ENCODE data around the gene ARL1. TPM values are rescaled to one million over a fixed set of nuclear protein-coding genes. Genes with fewer than 3 reads are reported as not detected.

ARL1 gene
- total RNA-seq, 2 donors from 2014 or later: 52.4 to 58.7 TPM

- DNase-seq: no peak
- WGBS, 2 donors: 86 to 91% methylated on average over 3 of the region's 3 CpGs
- intact Hi-C loops (cut with DNase I): no loop called here
- Histone ChIP-seq H3K9me3 (no peaks in the 10 kb centered on the region), H3K27ac (no peak overlapping the region), H3K27me3 (no peaks in the 10 kb centered on the region), H3K4me1 (no peaks in the 10 kb centered on the region), H3K4me3 (no peak overlapping the region), H3K36me3 (replicated peaks in 1 of 2; ENCODE audit: insufficient read depth in 1 of 2, low read depth in 2 of 2) (peaks cover 0 to 20% of the 10 kb centered on the region in 2 donors)
- ATAC-seq: no peak
- TF ChIP-seq, protein P1, sequence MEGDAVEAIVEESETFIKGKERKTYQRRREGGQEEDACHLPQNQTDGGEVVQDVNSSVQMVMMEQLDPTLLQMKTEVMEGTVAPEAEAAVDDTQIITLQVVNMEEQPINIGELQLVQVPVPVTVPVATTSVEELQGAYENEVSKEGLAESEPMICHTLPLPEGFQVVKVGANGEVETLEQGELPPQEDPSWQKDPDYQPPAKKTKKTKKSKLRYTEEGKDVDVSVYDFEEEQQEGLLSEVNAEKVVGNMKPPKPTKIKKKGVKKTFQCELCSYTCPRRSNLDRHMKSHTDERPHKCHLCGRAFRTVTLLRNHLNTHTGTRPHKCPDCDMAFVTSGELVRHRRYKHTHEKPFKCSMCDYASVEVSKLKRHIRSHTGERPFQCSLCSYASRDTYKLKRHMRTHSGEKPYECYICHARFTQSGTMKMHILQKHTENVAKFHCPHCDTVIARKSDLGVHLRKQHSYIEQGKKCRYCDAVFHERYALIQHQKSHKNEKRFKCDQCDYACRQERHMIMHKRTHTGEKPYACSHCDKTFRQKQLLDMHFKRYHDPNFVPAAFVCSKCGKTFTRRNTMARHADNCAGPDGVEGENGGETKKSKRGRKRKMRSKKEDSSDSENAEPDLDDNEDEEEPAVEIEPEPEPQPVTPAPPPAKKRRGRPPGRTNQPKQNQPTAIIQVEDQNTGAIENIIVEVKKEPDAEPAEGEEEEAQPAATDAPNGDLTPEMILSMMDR (IDR thresholded peaks at IDR 0.05): no peak
- no peak for TF ChIP-seq POLR2A (IDR thresholded peaks at IDR 0.05)
These were observed 63.7 kb downstream of the ARL1 start for GRCh38 chr12:101343893-101344292.

Small RNAs within 50 kb of the gene (small RNA-seq; reads per million reads assigned to genes)
- not detected for gene RF00019
- gene RNU6-1068P: not detected
- gene RPS27P23: not detected

Other genes starting within 250 kb of the ARL1 start
- not detected for gene SLC5A8, start 197.5 kb downstream of the ARL1 start, total RNA-seq
- 1 to 10 TPM; 7.5 to 7.9 TPM for gene UTP20, start 127.7 kb downstream of the ARL1 start, total RNA-seq
- not detected for gene SPIC, start 67.6 kb upstream of the ARL1 start, total RNA-seq
- gene MYBPC1, start 187.2 kb upstream of the ARL1 start, total RNA-seq: under 1 TPM; 0.66 to 0.78 TPM